GM12891 (cell line): ENCODE data around the gene TBC1D1.

ENCODE experiments used
- POLR2A ChIP-seq: IDR thresholded peaks from 2 replicates; pipeline ENCODE4 v1.6.1; 2011; ENCODE audit warnings: low read depth, low read length, control low read depth
- POLR2AphosphoS5 ChIP-seq: IDR thresholded peaks from 2 replicates; pipeline ENCODE4 v1.6.1; 2011; ENCODE audit warnings: low read depth, low read length, control low read depth
- SPI1 ChIP-seq: IDR thresholded peaks from 2 replicates; pipeline ENCODE4 v1.6.1; 2011; ENCODE audit warnings: low read depth, low read length, control low read depth
- TAF1 ChIP-seq: IDR thresholded peaks from 2 replicates; pipeline ENCODE4 v1.6.1; 2011; ENCODE audit warnings: low read depth, low read length, control low read depth

DNA sequence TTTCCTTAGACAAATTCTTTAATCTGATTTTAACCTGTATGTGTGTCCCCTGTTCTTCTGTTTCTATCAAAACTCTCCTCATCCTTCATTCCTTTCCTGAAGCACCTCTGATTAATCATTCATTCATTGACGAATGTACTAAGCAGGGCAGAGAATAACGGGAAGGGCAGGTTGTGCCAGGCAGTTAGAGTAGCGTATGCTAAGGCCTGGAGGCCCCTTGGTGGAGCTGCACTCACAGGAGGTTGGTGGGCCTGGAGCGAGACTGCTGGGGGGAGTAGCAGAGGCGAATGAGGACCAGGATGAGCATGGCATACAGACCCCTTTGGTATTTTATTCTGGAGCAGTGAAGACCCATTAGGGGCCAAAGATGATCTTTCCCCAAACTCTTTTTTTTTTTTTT, 91.9 kb downstream of the TBC1D1 start:
- TF ChIP-seq POLR2AphosphoS5, result no peak
- TF ChIP-seq SPI1, result no peak
- no peak for TF ChIP-seq TAF1
- TF ChIP-seq POLR2A, result no peak
